ENCODE data around the gene ANKRD13B. TPM values are rescaled to one million over a fixed set of nuclear protein-coding genes. Genes with fewer than 3 reads are reported as not detected.

ANKRD13B gene
- total RNA-seq, 1 donor from 2014 or later = 27.8 TPM

DNA sequence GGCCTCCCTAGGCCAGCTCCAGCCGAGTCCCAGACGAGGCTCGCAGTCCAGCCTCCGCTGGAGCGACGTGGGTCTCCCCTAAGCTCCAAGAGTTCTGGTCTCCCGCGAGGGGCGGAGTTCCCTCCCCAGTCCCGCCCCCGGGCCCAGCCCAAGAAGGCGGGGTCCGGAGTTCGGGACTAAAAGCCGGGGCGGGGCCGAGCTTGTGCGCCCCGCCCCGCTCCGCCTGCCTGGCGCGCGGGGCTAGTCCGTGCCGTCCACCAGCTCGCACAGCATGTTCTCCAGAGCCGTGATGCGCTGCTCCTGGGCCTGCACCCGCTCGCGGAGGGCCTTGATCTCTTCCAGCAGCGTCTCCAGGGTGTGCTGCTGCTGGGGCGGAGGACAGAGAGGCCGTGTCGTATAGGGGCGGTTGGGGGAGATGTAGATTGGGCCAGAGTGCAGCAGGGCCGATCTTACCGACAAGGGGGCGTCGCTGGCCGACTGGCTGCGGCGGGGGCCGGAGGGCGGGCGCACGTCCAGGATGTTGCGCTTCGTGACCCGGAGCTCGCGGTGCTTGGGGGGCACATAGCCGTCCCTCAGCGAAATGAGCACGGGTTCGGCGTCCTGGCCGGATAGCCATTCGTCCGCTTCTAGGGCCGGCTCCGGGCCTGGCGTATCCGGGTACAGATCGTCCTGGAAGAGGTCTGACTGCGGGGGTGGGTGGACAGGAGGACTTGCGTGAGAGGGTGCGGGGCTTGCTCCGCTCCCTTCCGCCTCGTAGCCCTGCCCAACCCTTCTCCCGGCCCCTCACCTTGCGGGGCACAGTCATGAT, 22.8 kb downstream of the ANKRD13B start:
- DNase-seq (ENCODE audit: extremely low read depth, low read depth, low spot score) = no peak

DNA sequence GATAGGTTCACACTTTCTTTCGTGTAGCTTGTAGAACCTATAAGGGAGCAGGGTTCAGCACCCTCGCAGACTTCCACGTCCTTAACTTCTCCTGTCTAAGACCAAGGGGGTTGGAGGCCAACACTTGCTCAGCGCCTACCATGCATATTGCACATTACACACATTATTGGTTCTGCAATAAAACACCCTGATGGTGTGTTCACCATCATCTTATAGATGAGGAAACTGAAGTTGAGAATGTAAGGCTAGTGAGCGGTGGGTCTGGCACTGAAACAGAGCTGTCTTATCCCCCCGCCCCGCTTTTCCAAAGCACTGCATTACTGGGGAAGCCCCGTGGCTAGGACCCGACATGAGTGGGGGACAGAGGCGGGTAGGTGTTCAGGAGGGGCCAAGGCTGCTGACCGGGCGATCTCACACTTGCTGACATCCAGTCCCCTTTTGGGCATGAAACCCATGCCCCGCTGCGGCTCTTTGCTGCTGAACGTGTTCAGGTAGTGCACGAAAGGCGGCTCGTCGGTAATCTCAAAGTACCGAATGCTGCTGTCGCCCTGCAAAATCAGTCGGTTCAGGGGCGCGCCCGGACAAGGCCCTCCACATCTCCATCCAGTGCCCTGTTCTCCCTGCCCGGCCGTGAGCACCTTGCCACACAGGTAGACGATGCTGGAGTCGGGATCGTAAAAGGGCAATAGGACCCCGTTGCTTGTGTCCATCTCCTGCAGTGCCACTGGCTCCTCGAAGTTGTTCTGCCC, 23.5 kb downstream of the ANKRD13B start:
- no peak for DNase-seq (ENCODE audit: extremely low read depth, low read depth, low spot score)

DNA sequence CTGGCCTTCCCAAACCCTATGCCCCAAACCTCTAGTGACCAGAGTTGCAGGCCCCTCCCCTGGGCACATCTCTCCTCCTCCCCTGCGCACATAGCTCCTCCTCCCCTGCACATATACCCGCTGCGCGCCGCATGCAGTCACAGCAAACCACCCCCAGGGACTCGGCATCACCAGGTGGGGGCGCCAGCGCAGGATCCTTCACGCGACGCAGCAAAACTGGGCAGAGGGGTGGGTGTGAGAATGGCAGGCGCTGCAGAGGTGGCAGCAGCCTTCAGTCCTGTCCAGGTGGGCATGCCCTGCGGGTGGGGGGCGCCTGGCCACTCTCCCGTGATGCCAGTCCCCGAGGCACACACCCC, 24.2 kb downstream of the ANKRD13B start:
- DNase-seq (ENCODE audit: extremely low read depth, low read depth, low spot score) = no peak

DNA sequence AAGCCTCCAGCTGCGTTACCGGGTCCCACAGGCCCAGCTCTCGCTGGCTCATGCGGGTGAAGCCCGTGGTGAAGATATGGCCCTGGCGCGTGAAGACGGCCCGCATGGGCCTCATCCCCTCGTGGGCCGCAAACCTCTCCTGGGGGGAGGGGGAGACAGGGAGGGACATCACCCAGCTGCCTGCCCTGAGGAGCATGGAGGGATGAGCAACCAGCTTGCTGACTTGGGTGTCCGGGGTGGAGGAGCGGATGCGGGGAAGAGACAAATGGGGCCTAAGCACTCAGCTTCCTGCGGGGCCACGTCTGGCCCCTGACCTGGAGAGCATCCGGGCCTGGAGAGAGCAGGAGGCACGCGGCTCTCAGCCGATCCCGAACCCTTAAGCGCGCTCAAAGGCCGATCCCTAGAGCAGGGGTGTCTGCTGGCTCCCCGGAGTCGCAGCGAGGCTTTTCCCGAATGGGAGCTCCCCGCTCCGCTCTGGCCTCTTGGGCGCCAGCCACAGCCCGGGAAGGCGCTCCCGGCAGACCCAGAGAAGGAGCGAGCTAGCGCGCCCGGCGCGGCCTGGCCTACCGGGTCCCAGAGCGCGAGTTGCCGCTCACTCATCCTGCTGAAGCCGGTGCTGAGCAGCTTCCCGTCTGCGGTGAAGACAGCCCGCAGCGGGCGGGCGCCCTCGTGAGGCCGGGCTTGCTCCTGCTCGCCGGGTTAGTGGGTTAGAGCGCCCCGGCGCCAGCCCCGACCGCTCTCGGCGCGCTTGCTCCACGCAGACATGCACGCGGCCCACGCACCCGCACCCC, 24.7 kb downstream of the ANKRD13B start:
- no peak for DNase-seq (ENCODE audit: extremely low read depth, low read depth, low spot score)

- no peak for DNase-seq (ENCODE audit: extremely low read depth, low read depth, low spot score)
These were observed 25.5 kb downstream of the ANKRD13B start for GRCh38 chr17:29618272-29619065.

DNA sequence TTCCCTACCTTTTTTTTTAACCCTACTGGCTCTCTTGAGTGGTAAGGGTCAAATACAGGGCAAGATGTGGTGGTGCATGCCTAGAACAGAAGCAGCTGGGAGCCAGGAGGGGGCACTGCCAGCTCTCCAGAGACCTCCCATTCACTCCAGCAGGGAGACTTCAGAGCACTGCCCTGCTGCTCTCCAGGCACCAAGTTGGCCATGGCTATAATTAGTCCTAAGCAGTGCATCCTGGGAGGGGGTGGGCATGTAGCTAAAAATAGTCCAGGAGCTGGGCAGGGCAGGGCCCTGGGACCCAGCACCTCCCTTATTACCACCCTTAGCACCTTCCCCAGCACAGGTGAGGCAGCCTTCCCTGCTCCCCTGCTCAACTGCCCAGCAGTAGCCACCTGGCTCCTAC, 26.3 kb downstream of the ANKRD13B start:
- DNase-seq (ENCODE audit: extremely low read depth, low read depth, low spot score) = no peak

- no peak for DNase-seq (ENCODE audit: extremely low read depth, low read depth, low spot score)
These were observed 27.3 kb downstream of the ANKRD13B start for GRCh38 chr17:29620271-29620670.

- DNase-seq (ENCODE audit: extremely low read depth, low read depth, low spot score) = no peak
These were observed 28.0 kb downstream of the ANKRD13B start for GRCh38 chr17:29620779-29621500.

GRCh38 chr17:29621751-29622194, 28.8 kb downstream of the ANKRD13B start:
- DNase-seq (ENCODE audit: extremely low read depth, low read depth, low spot score) = no peak

DNA sequence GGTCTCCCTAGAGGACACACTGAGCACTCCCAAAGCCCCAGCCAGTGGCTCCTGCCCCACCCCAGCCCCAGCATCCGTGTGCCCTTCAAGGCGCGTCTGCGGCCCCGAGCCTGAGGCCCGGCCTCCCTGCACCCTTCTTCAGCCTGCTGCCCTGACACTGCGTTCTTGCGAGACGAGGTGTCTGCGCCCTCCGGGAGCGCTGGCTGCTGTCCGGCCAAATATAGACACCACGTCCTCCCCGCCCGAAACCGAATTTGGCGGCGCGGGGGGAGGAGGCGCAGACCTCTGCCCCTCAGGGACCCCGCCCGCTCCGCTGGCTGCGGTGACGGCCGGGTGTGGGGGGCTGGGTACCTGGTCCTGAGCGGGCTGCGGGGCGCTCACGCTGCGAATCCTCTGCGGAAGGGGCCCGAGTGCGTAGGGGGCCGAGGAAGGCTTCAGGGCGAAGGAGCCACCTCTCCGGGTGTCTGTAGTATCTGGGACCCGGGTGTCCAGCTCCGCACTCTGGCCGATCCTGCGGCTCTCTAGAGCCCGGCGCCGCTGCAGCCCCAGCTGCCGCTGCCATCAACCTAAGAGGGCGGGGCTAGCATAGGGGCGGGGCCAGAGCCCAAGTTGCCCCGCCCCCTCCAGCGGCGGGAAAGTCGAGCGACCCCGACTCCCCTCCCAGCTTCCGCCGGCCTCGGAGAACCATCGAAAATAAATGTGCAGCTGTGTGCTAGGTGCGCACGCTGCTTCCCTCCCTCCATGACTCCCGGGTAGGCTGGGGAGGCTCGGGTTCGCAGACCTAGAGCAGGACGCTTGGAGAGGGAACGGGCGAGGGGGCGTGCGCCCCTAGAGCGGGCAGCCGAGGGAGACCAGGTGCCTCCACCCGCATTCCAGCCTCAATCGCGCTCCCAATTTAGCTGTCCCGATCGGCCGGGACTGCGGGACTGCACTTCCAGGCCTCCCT, 29.7 kb downstream of the ANKRD13B start, which contains the start of gene CORO6:
CORO6 (minus strand) TSS at position 576 of the 946 bp plus-strand sequence. CDS start 1,491 bp downstream, outside the sequence.
- DNase-seq (ENCODE audit: extremely low read depth, low read depth, low spot score) = no peak

- no peak for DNase-seq (ENCODE audit: extremely low read depth, low read depth, low spot score)
These were observed 30.3 kb downstream of the ANKRD13B start for GRCh38 chr17:29623283-29623647.

GRCh38 chr17:29624586-29624985, 31.7 kb downstream of the ANKRD13B start:
- DNase-seq (ENCODE audit: extremely low read depth, low read depth, low spot score) = no peak

- no peak for DNase-seq (ENCODE audit: extremely low read depth, low read depth, low spot score)
These were observed 32.3 kb downstream of the ANKRD13B start for GRCh38 chr17:29625037-29625750.

DNA sequence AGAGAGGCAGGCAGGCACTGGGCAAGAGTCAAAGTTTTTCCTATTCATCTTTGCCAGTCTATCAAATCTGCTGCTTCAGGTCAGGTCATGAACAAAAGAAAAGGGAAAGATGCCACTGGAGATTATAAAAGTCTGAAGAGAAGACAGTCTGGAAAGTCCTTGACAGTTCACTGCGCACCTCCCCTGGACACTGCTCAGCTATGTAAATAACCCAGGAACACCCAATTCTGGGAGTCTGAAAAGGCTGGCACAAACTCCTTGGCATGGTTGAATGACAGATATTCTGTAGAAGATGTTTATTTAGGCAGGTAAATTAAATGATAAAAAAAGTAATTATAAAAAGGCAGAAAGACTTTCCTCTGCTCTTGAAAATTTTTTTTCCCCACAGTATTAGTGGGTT, 35.0 kb downstream of the ANKRD13B start:
- no peak for DNase-seq (ENCODE audit: extremely low read depth, low read depth, low spot score)

DNA sequence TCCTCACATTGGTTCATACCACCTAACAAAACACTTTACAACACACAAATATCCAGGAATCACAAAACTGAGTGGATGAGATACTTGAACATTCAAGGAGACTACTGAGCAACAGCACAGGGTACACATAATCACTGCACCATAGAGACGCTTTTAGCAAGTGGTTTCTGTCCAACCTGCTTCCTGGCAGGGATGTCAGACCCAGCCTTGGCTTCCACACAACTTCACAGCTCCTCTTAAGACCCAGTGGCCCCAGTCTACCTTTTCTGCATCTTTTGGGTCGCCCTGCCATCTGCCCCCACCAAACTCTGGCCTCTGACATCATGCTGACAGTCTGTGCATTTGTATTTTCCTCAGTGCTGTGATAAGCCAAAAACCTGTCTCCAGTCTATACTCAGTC, 35.7 kb downstream of the ANKRD13B start:
- no peak for DNase-seq (ENCODE audit: extremely low read depth, low read depth, low spot score)

DNA sequence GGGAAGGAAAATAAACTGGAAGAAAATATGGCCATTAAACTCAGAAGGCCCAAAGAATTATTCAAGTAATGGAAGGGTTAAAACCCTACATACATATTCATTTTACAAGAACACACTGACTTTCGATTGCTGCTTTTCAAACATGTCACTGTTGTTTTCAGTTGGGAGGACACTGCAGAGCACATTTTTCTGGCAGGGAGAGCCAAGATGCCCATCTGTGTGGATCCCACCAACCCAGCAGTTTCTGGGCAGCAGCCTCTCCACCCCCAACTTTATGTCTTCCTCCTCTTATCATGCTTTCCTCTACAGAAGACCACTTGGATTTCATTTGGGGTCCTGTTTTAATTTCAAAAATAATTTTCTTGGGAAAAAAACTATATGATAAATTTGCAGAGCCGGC, 36.9 kb downstream of the ANKRD13B start:
- DNase-seq (ENCODE audit: extremely low read depth, low read depth, low spot score) = no peak

DNA sequence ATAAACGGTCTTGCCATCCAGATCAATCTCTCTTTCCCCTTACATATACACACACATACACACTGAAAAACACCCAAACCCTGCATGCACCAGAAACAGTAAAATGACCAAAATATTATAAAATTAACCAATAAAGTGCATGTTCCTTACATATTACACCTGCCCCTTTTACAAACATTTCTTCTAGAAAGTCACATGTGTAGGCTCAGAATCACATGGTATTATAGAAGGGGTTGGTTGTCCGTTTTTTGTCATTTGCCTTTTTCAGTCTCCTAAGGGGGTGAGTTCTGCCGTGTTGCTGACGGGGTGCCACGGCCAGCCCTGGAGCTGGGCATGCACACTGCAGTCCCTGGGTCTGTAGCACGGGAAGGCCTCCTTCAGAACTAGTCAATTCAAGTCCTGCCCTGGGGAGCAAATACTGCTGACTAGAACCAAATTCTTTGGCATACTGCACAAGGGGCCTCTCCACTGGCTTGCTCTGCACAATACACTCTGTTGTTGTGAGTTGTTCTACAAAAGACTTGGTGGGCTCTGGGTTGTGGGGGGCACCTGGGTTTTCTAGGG, 37.8 kb downstream of the ANKRD13B start:
- no peak for DNase-seq (ENCODE audit: extremely low read depth, low read depth, low spot score)

DNA sequence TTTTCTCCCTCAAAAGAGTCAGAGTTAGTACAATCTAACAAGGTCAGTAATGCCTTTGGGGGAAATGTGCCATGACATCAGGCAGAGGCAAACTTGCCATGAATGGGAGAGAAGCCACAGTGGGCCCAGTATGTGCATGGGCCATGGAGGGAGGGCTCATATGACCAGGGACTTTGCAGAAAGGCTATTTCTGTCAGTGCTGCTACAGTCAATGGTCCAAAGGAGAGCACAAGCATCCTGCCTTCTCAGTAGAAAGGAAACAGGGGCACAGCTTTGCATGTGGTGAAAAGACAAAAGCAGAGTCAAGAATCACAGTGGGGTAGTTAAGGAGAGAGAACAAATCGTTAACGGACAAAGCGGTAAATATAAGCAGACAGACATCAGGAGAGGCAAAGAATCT, 41.0 kb downstream of the ANKRD13B start:
- no peak for DNase-seq (ENCODE audit: extremely low read depth, low read depth, low spot score)
